HepG2 (cell line): ENCODE results near the gene CTNND2. TPM values are rescaled to one million over a fixed set of nuclear protein-coding genes. Genes with fewer than 3 reads are reported as not detected.

Source experiments
- ATF5 ChIP-seq: sonication (generic); formaldehyde crosslinking; IDR thresholded peaks from 2 replicates; pipeline ENCODE4 v1.4.0; 2020; ENCODE audit warnings: mild to moderate bottlenecking, low read depth, missing genetic modification reagents
- HNF1A ChIP-seq, 2 experiments: sonication (generic) in 1 of 2; formaldehyde crosslinking in 1 of 2; IDR thresholded peaks; 2 replicates each; pipeline versions ENCODE4 v1.4.0 to v1.6.1; 2016 to 2020; ENCODE audit warnings: borderline replicate concordance in 1 of 2, low read depth in 1 of 2, mild to moderate bottlenecking in 1 of 2, missing genetic modification reagents in 1 of 2
- PAF1 ChIP-seq: IDR thresholded peaks from 2 replicates; pipeline ENCODE4 v1.6.1; 2016; ENCODE audit warnings: missing genetic modification reagents, missing compliant biosample characterization
- PRDM15 ChIP-seq: sonication (generic); formaldehyde crosslinking; IDR thresholded peaks from 2 replicates; pipeline ENCODE4 v1.4.0; 2020; ENCODE audit warnings: missing genetic modification reagents
- SMAD1 ChIP-seq: sonication (generic); formaldehyde crosslinking; IDR thresholded peaks from 2 replicates; pipeline ENCODE4 v1.4.0; 2020; ENCODE audit warnings: missing genetic modification reagents, low read depth, mild to moderate bottlenecking, borderline replicate concordance
- ZNF329 ChIP-seq: sonication (generic); formaldehyde crosslinking; IDR thresholded peaks from 2 replicates; pipeline ENCODE4 v1.9.0; 2021; ENCODE audit warnings: low read depth, mild to moderate bottlenecking, missing genetic modification reagents
- ZNF598 ChIP-seq: sonication (generic); formaldehyde crosslinking; IDR thresholded peaks from 2 replicates; pipeline ENCODE4 v1.5.1; 2020; ENCODE audit warnings: mild to moderate bottlenecking, missing genetic modification reagents, borderline replicate concordance
- ZNF839 ChIP-seq: sonication (generic); formaldehyde crosslinking; IDR thresholded peaks from 2 replicates; pipeline ENCODE4 v1.4.0; 2020; ENCODE audit warnings: missing genetic modification reagents, mild to moderate bottlenecking, borderline replicate concordance
- ZNF850 ChIP-seq: sonication (generic); formaldehyde crosslinking; conservative IDR thresholded peaks from 2 replicates; pipeline ENCODE4 v1.9.0; 2021; ENCODE audit warnings: mild to moderate bottlenecking, missing genetic modification reagents
- polyA plus RNA-seq, 8 experiments: library from polyadenylated mRNA; depleted of rRNA in 3 of 8; stranded (reverse) in 7 of 8; unstranded in 1 of 8; fragments of >200 nt; fragmentation: Illumina TruSeq in 4 of 8; extraction: Trizol in 4 of 8; gene quantifications; 2 replicates each; pipeline versions ENCODE4 v1.2.1 to v1.2.3, GENCODE V29; 2011 to 2016; ENCODE audit warnings: low read depth in 4 of 8, missing spikeins in 1 of 8, mixed read lengths in 1 of 8; ENCODE audit not compliant: insufficient read depth in 1 of 8
- total RNA-seq, 5 experiments: library from RNA; depleted of rRNA; stranded (reverse); fragments of >200 nt; fragmentation: Illumina TruSeq; extraction: Trizol; gene quantifications; 2 replicates each; pipeline ENCODE4 v1.2.3, GENCODE V29; 2016; ENCODE audit warnings: low read depth in 1 of 5

The CTNND2 gene
- total and polyA plus RNA-seq, 2 of the 13 experiments (the other 11 are each of a cell fraction or from before 2014, with no cell fraction given), result not detected

- TF ChIP-seq HNF1A (IDR thresholded peaks at IDR 0.05; ENCODE audit: low read depth), result no peak
- TF ChIP-seq HNF1A (CRISPR knock-in tag; IDR thresholded peaks at IDR 0.05; ENCODE audit: borderline replicate concordance), result no peak
- no peak for TF ChIP-seq ZNF850
- no peak for TF ChIP-seq ZNF598 (CRISPR knock-in tag)
- TF ChIP-seq ZNF329, result no peak
- no peak for TF ChIP-seq PRDM15 (CRISPR knock-in tag)
- no peak for TF ChIP-seq ATF5 (CRISPR knock-in tag)
- TF ChIP-seq ZNF839 (CRISPR knock-in tag), result no peak
- no peak for TF ChIP-seq PAF1
- no peak for TF ChIP-seq SMAD1
- TF ChIP-seq, all 625 proteins: peak for 0
These were observed 651.7 kb downstream of the CTNND2 start (continued) for GRCh38 chr5:11252523-11252922.
